Left ventricle myocardium inferior (tissue), 1 donor: Measurements from ENCODE around the gene DPYSL4. TPM values are rescaled to one million over a fixed set of nuclear protein-coding genes. Genes with fewer than 3 reads are reported as not detected.

Source experiments
- DNase-seq: peaks from one replicate; pipeline ENCODE4 v3.0.0-alpha.2; 2020
- H3K27ac ChIP-seq: fragments of 200-600 bp; replicated peaks from 2 replicates; pipeline ENCODE4 v1.8.0; 2021
- H3K27me3 ChIP-seq: fragments of 200-600 bp; 2 replicates; pipeline ENCODE4 v1.8.0; 2021; ENCODE audit warnings: low read depth
- H3K36me3 ChIP-seq: fragments of 200-600 bp; 2 replicates; pipeline ENCODE4 v1.8.0; 2021
- H3K4me1 ChIP-seq: fragments of 200-600 bp; 2 replicates; pipeline ENCODE4 v1.8.0; 2021
- H3K4me3 ChIP-seq: fragments of 200-600 bp; 2 replicates; pipeline ENCODE4 v1.8.0; 2021; ENCODE audit warnings: mild to moderate bottlenecking, moderate library complexity
- H3K9me3 ChIP-seq: fragments of 200-600 bp; replicated peaks from 2 replicates; pipeline ENCODE4 v1.8.0; 2021
- CTCF ChIP-seq: fragments of 200-600 bp; IDR thresholded peaks from 2 replicates; pipeline ENCODE4 v1.8.0; 2021; ENCODE audit warnings: antibody characterized with exemption, mild to moderate bottlenecking, borderline replicate concordance
- intact Hi-C: fragments of 100-400 bp; cut with micrococcal nuclease; formaldehyde crosslinking; loops from one replicate; pipeline ENCODE4 v1.11.0; 2022
- total RNA-seq: library from RNA; stranded (reverse); fragmentation: NEBNext Ultra II Directional; extraction: Animal tissue kit (Norgen Biotek cat#: 25700); gene quantifications from one replicate; pipeline ENCODE4 v1.2.1, GENCODE V29; 2021
- donor health status: DM: no; HTN: yes; CAD: no; lungs with severe emphysema.

Gene DPYSL4
- total RNA-seq, 1 donor from 2014 or later: 42.8 TPM

- peak overlapping the region; percentile 56 for H3K4me3 ChIP-seq
- H3K4me1 ChIP-seq: peaks cover 3% of the 10 kb centered on the region
- H3K27ac ChIP-seq: peak overlapping the region; percentile 49
- H3K36me3 ChIP-seq: no peaks in the 10 kb centered on the region
- no peak for DNase-seq
- intact Hi-C loops: no loop called here
- no peak for TF ChIP-seq CTCF
- H3K27me3 ChIP-seq: no peaks in the 10 kb centered on the region
- no peaks in the 10 kb centered on the region for H3K9me3 ChIP-seq
These were observed 43.2 kb downstream of the DPYSL4 start for GRCh38 chr10:132229834-132230556.

- Histone ChIP-seq H3K27ac (peak overlapping the region; percentile 49), H3K4me3 (peak overlapping the region; percentile 56), H3K36me3 (no peaks in the 10 kb centered on the region), H3K27me3 (no peaks in the 10 kb centered on the region), H3K9me3 (no peaks in the 10 kb centered on the region), H3K4me1 (peaks cover 3% of the 10 kb centered on the region)
- DNase-seq: no peak
- TF ChIP-seq CTCF: no peak
- intact Hi-C loops: no loop called here
These were observed 43.9 kb downstream of the DPYSL4 start for GRCh38 chr10:132230557-132231210.

- Histone ChIP-seq H3K4me3 (no peak overlapping the region), H3K27ac (no peak overlapping the region), H3K9me3 (no peaks in the 10 kb centered on the region), H3K36me3 (no peaks in the 10 kb centered on the region), H3K27me3 (no peaks in the 10 kb centered on the region), H3K4me1 (peaks cover 3% of the 10 kb centered on the region)
- DNase-seq: no peak
- TF ChIP-seq CTCF: no peak
- intact Hi-C loops: no loop called here
These were observed 44.9 kb downstream of the DPYSL4 start for GRCh38 chr10:132231656-132232022.

GRCh38 chr10:132232023-132232951, 45.5 kb downstream of the DPYSL4 start:
- no peak overlapping the region for H3K4me3 ChIP-seq
- no peak overlapping the region for H3K27ac ChIP-seq
- H3K36me3 ChIP-seq: no peaks in the 10 kb centered on the region
- H3K4me1 ChIP-seq: peaks cover 3% of the 10 kb centered on the region
- TF ChIP-seq CTCF: no peak
- no peaks in the 10 kb centered on the region for H3K27me3 ChIP-seq
- no peaks in the 10 kb centered on the region for H3K9me3 ChIP-seq
- DNase-seq: peak; percentile 42
- intact Hi-C loops: no loop called here

- Histone ChIP-seq H3K4me3 (no peak overlapping the region), H3K36me3 (no peaks in the 10 kb centered on the region), H3K4me1 (peaks cover 3% of the 10 kb centered on the region), H3K27ac (no peak overlapping the region), H3K27me3 (no peaks in the 10 kb centered on the region), H3K9me3 (no peaks in the 10 kb centered on the region)
- no peak for DNase-seq
- intact Hi-C loops: no loop called here
- TF ChIP-seq CTCF: no peak
These were observed 46.2 kb downstream of the DPYSL4 start for GRCh38 chr10:132232981-132233380.
